Measurements from ENCODE around the gene CAPN7.

GRCh38 chr3:15299036-15299435 lies 93.0 kb downstream of the CAPN7 start:
- no peak for TF ChIP-seq EZH2 (IDR thresholded peaks at IDR 0.05; ENCODE audit: borderline replicate concordance, insufficient read depth, low read depth, low read length, poor library complexity, severe bottlenecking)
- TF ChIP-seq, protein P1, sequence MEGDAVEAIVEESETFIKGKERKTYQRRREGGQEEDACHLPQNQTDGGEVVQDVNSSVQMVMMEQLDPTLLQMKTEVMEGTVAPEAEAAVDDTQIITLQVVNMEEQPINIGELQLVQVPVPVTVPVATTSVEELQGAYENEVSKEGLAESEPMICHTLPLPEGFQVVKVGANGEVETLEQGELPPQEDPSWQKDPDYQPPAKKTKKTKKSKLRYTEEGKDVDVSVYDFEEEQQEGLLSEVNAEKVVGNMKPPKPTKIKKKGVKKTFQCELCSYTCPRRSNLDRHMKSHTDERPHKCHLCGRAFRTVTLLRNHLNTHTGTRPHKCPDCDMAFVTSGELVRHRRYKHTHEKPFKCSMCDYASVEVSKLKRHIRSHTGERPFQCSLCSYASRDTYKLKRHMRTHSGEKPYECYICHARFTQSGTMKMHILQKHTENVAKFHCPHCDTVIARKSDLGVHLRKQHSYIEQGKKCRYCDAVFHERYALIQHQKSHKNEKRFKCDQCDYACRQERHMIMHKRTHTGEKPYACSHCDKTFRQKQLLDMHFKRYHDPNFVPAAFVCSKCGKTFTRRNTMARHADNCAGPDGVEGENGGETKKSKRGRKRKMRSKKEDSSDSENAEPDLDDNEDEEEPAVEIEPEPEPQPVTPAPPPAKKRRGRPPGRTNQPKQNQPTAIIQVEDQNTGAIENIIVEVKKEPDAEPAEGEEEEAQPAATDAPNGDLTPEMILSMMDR (IDR thresholded peaks at IDR 0.05) = no peak
